T-cell (primary cell): ENCODE measurements around the gene INSC. TPM values are rescaled to one million over a fixed set of nuclear protein-coding genes. Genes with fewer than 3 reads are reported as not detected.

Experiments
- ATAC-seq, 4 experiments: fragments of 200-7000 bp in 3 of 4; fragments of 150-1000 bp in 1 of 4; cut with Tn5 transposase; replicated peaks in 1 of 4; 1 replicate in 3 of 4; 2 replicates in 1 of 4; pipeline ENCODE4 v1.10.0; 2021; ENCODE audit warnings: moderate library complexity in 3 of 4, mild to moderate bottlenecking in 2 of 4, moderate number of reproducible peaks in 1 of 4
- CTCF ChIA-PET, 2 donors: fragments of 300-600 bp; sonication (Branson Sonifier 250); formaldehyde crosslinking; loops; one replicate each; lab custom pipeline; 2022; ENCODE audit warnings: antibody characterized with exemption in 2 of 2; lab: Charles Lee
- POLR2A ChIA-PET, 2 donors: fragments of 300-600 bp; sonication (Branson Sonifier 250); formaldehyde crosslinking; loops; one replicate each; lab custom pipeline; 2022; ENCODE audit warnings: antibody characterized with exemption in 2 of 2; lab: Charles Lee
- DNase-seq, 35 experiments: peaks; one replicate each; pipeline versions ENCODE4 v3.0.0 to v3.0.0-alpha.2; 2013 to 2023
- H3K27ac ChIP-seq: one replicate; pipeline ENCODE4 v1.5.1; 2013; ENCODE audit warnings: low read length
- H3K27me3 ChIP-seq, 2 experiments: replicated peaks in 1 of 2; 1 replicate in 1 of 2; 2 replicates in 1 of 2; pipeline versions ENCODE4 v1.6.1 to v1.7.0; 2013; ENCODE audit warnings: low read length in 1 of 2, mixed read lengths in 1 of 2; ENCODE audit not compliant: control insufficient read depth in 2 of 2, insufficient read depth in 2 of 2; ENCODE audit errors: extremely low read depth in 1 of 2
- H3K36me3 ChIP-seq, 2 donors: 1 replicate in 1 of 2; 2 replicates in 1 of 2; pipeline versions ENCODE4 v1.6.1 to v1.7.0; 2013; ENCODE audit warnings: low read length in 1 of 2; ENCODE audit not compliant: control insufficient read depth in 2 of 2, insufficient read depth in 1 of 2; ENCODE audit errors: extremely low read depth in 1 of 2
- H3K4me1 ChIP-seq, 2 experiments: 1 replicate in 1 of 2; 2 replicates in 1 of 2; pipeline versions ENCODE4 v1.6.1 to v1.7.0; 2013; ENCODE audit warnings: low read length in 2 of 2, mixed read lengths in 1 of 2; ENCODE audit not compliant: insufficient read depth in 2 of 2, control insufficient read depth in 1 of 2; ENCODE audit errors: extremely low read depth in 1 of 2
- H3K4me3 ChIP-seq, 2 donors: 1 replicate in 1 of 2; 2 replicates in 1 of 2; pipeline versions ENCODE4 v1.5.1 to v1.7.0; 2013; ENCODE audit warnings: mild to moderate bottlenecking in 2 of 2, low read length in 1 of 2, moderate library complexity in 1 of 2; ENCODE audit not compliant: control insufficient read depth in 1 of 2; ENCODE audit errors: extremely low read depth in 1 of 2
- H3K9me3 ChIP-seq: 2 replicates; pipeline ENCODE4 v1.7.0; 2013
- H3K27ac Mint-ChIP-seq, 2 donors: one replicate each; pipeline ENCODE4 v1.8.0; 2020 to 2021; ENCODE audit warnings: mild to moderate bottlenecking in 2 of 2, mixed read lengths in 2 of 2
- H3K27me3 Mint-ChIP-seq, 2 donors: one replicate each; pipeline ENCODE4 v1.8.0; 2021 to 2022; ENCODE audit warnings: mixed read lengths in 2 of 2
- H3K36me3 Mint-ChIP-seq: one replicate; pipeline ENCODE4 v1.8.0; 2021; ENCODE audit warnings: mixed read lengths
- H3K4me1 Mint-ChIP-seq, 3 donors: one replicate each; pipeline ENCODE4 v1.8.0; 2020 to 2022; ENCODE audit warnings: mixed read lengths in 3 of 3, mild to moderate bottlenecking in 1 of 3
- H3K4me3 Mint-ChIP-seq, 3 donors: one replicate each; pipeline ENCODE4 v1.8.0; 2020 to 2022; ENCODE audit warnings: mild to moderate bottlenecking in 3 of 3, mixed read lengths in 3 of 3, moderate library complexity in 3 of 3
- H3K9me3 Mint-ChIP-seq, 3 donors: one replicate each; pipeline ENCODE4 v1.8.0; 2020 to 2022; ENCODE audit warnings: mixed read lengths in 3 of 3
- WGBS: methylation state at CpG from one replicate; pipeline ENCODE4 v1.1.5; 2013; ENCODE audit warnings: missing lambda C conversion rate; ENCODE audit not compliant: insufficient coverage; 5-methylcytosine and 5-hydroxymethylcytosine counted together
- total RNA-seq, 35 experiments: library from RNA in 6 of 35; stranded (reverse) in 6 of 35; fragments of 120-200 nt in 1 of 35; gene quantifications; one replicate each; pipeline versions ENCODE4 v1.2.1 to v1.2.4 and lab custom pipeline; 2013 to 2026

INSC gene
- total RNA-seq, 5 donors from 2014 or later (not counting 1 experiment from before 2014, with no cell fraction given): 0.44 to 0.53 TPM; not detected in 3

DNA sequence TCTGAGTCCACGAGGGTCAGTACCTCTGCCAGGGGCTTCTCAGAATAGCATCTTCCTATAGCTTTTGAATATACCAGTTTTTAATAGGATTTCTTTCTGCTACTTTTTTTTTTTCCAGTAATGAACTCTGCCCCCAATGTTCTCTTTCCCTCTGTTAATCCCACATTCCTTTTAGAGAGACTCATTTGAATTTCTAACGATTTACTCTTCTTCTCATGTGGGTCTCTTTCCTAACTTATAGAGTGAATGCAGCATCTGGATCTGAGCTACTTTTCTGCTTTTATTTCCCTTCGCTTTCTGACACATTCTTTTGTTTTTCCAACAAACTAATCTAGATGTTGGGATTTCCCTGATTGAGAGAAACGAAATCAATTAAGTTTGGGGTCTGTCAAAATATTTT, 71.4 kb downstream of the INSC start:
- ChIA-PET POLR2A (no interaction called here), CTCF (interaction anchor here (0.6 to 1.0 kb wide), 2 partner anchors 11 to 1139 kb away, joined by 4 to 5 read pairs; no protein-coding TSS in a partner anchor)
- no peak overlapping the region for H3K4me3 ChIP-seq
- no CpG with 5 or more reads among the region's 4 CpGs for WGBS
- no peaks in the 10 kb centered on the region for H3K4me1 ChIP-seq
- H3K27me3 Mint-ChIP-seq: peaks cover 4 to 9% of the 10 kb centered on the region in 2 donors
- H3K27me3 ChIP-seq: peaks cover 0 to 6% of the 10 kb centered on the region in 2 experiments
- no peak overlapping the region for H3K4me3 Mint-ChIP-seq
- no peak overlapping the region for H3K27ac ChIP-seq
- ATAC-seq (no peak), DNase-seq (no peak)
- no peaks in the 10 kb centered on the region for H3K4me1 Mint-ChIP-seq
- H3K9me3 ChIP-seq: no peaks in the 10 kb centered on the region
- no peaks in the 10 kb centered on the region for H3K36me3 Mint-ChIP-seq
- H3K27ac Mint-ChIP-seq: no peak overlapping the region
- H3K9me3 Mint-ChIP-seq: no peaks in the 10 kb centered on the region
- no peaks in the 10 kb centered on the region for H3K36me3 ChIP-seq

GRCh38 chr11:15189189-15189588, 74.5 kb downstream of the INSC start:
- Histone ChIP-seq H3K9me3 (no peaks in the 10 kb centered on the region), H3K4me3 (no peak overlapping the region), H3K27me3 (peaks cover 0 to 4% of the 10 kb centered on the region in 2 experiments), H3K27ac (no peak overlapping the region), H3K4me1 (no peaks in the 10 kb centered on the region), H3K36me3 (no peaks in the 10 kb centered on the region)
- H3K9me3 Mint-ChIP-seq: no peaks in the 10 kb centered on the region
- ChIA-PET CTCF (no interaction called here), POLR2A (no interaction called here)
- H3K36me3 Mint-ChIP-seq: no peaks in the 10 kb centered on the region
- peaks cover 7 to 13% of the 10 kb centered on the region in 2 donors for H3K27me3 Mint-ChIP-seq
- H3K4me3 Mint-ChIP-seq: no peak overlapping the region
- no peaks in the 10 kb centered on the region for H3K4me1 Mint-ChIP-seq
- no CpG with 5 or more reads among the region's 1 CpG for WGBS
- no peak overlapping the region for H3K27ac Mint-ChIP-seq
- DNase-seq (no peak), ATAC-seq (no peak)

DNA sequence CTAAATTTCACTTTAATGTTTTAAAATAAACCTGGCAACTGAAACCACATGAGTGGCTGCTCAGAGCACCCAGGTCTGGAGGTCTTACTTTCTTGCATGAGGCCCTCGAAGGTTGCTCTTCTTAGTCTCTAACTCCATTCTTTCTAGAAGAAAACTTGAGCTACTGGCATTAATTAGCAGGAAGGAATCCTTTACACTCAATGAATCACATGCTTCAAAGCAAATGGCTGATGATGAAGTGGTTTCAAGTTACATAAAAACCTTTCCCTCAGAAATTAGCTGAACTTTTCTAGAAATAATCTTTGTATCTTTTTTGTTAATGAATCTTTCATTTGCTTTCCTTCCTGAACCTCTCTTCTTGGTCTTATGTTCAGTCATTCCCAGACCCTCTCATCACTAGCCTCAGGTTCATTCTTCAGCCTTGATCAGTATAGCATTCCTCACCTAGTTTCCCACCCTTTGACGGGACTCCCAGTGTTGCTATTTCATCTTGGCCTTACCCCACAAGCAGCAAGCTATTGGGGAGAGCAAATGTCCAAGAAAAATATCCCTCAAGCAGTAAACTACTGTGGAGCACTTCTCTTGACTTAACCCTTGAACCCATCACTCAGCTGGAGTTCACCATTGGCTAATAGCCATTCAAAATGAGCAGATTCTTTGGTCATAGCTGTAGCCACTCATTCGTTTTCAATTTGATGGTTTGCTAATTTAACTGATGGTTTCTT, 75.1 kb downstream of the INSC start:
- H3K27ac Mint-ChIP-seq: no peak overlapping the region
- no peaks in the 10 kb centered on the region for H3K9me3 Mint-ChIP-seq
- POLR2A ChIA-PET: no interaction called here
- no peaks in the 10 kb centered on the region for H3K4me1 ChIP-seq
- no peak overlapping the region for H3K4me3 Mint-ChIP-seq
- H3K9me3 ChIP-seq: no peaks in the 10 kb centered on the region
- peaks cover 7 to 13% of the 10 kb centered on the region in 2 donors for H3K27me3 Mint-ChIP-seq
- CTCF ChIA-PET: interaction anchor here in 1 of 2 donors (0.9 kb wide), 1 partner anchor 12 kb away, joined by 3 read pairs; no protein-coding TSS in a partner anchor
- no peak overlapping the region for H3K27ac ChIP-seq
- WGBS: 100% methylated on average over 1 of the region's 3 CpGs
- DNase-seq: no peak
- no peak overlapping the region for H3K4me3 ChIP-seq
- H3K4me1 Mint-ChIP-seq: no peaks in the 10 kb centered on the region
- no peaks in the 10 kb centered on the region for H3K36me3 ChIP-seq
- no peaks in the 10 kb centered on the region for H3K36me3 Mint-ChIP-seq
- no peaks in the 10 kb centered on the region for H3K27me3 ChIP-seq
- ATAC-seq: no peak

- peaks cover 7 to 13% of the 10 kb centered on the region in 2 donors for H3K27me3 Mint-ChIP-seq
- no peak for ATAC-seq
- no peaks in the 10 kb centered on the region for H3K36me3 Mint-ChIP-seq
- no peak overlapping the region for H3K4me3 Mint-ChIP-seq
- ChIA-PET POLR2A (no interaction called here), CTCF (interaction anchor here in 1 of 2 donors (0.9 kb wide), 1 partner anchor 11 kb away, joined by 3 read pairs; no protein-coding TSS in a partner anchor)
- Histone ChIP-seq H3K36me3 (no peaks in the 10 kb centered on the region), H3K9me3 (no peaks in the 10 kb centered on the region), H3K27ac (no peak overlapping the region), H3K4me3 (no peak overlapping the region), H3K27me3 (no peaks in the 10 kb centered on the region), H3K4me1 (no peaks in the 10 kb centered on the region)
- H3K9me3 Mint-ChIP-seq: no peaks in the 10 kb centered on the region
- H3K4me1 Mint-ChIP-seq: no peaks in the 10 kb centered on the region
- no CpG with 5 or more reads among the region's 3 CpGs for WGBS
- no peak for DNase-seq
- no peak overlapping the region for H3K27ac Mint-ChIP-seq
These were observed 75.9 kb downstream of the INSC start for GRCh38 chr11:15190611-15191010.

- POLR2A ChIA-PET: no interaction called here
- ATAC-seq (no peak), DNase-seq (no peak)
- no peaks in the 10 kb centered on the region for H3K4me1 Mint-ChIP-seq
- no peak overlapping the region for H3K27ac ChIP-seq
- no peaks in the 10 kb centered on the region for H3K4me1 ChIP-seq
- no peaks in the 10 kb centered on the region for H3K9me3 Mint-ChIP-seq
- H3K4me3 ChIP-seq: no peak overlapping the region
- H3K36me3 ChIP-seq: no peaks in the 10 kb centered on the region
- H3K9me3 ChIP-seq: no peaks in the 10 kb centered on the region
- H3K36me3 Mint-ChIP-seq: no peaks in the 10 kb centered on the region
- no peaks in the 10 kb centered on the region for H3K27me3 ChIP-seq
- H3K27me3 Mint-ChIP-seq: peaks cover 7 to 13% of the 10 kb centered on the region in 2 donors
- no peak overlapping the region for H3K4me3 Mint-ChIP-seq
- no CpG with 5 or more reads among the region's 1 CpG for WGBS
- CTCF ChIA-PET: no interaction called here
- no peak overlapping the region for H3K27ac Mint-ChIP-seq
These were observed 77.4 kb downstream of the INSC start for GRCh38 chr11:15192005-15192556.

- H3K27ac Mint-ChIP-seq: no peak overlapping the region
- Histone ChIP-seq H3K4me1 (no peaks in the 10 kb centered on the region), H3K27me3 (no peaks in the 10 kb centered on the region), H3K9me3 (no peaks in the 10 kb centered on the region), H3K4me3 (no peak overlapping the region), H3K27ac (no peak overlapping the region), H3K36me3 (no peaks in the 10 kb centered on the region)
- no peak for DNase-seq
- no peaks in the 10 kb centered on the region for H3K36me3 Mint-ChIP-seq
- ChIA-PET POLR2A (no interaction called here), CTCF (no interaction called here)
- H3K27me3 Mint-ChIP-seq: peaks cover 6 to 16% of the 10 kb centered on the region in 2 donors
- no peaks in the 10 kb centered on the region for H3K9me3 Mint-ChIP-seq
- no peak overlapping the region for H3K4me3 Mint-ChIP-seq
- no peaks in the 10 kb centered on the region for H3K4me1 Mint-ChIP-seq
- no peak for ATAC-seq
- WGBS: 100% methylated on average over 1 of the region's 2 CpGs
These were observed 80.1 kb downstream of the INSC start for GRCh38 chr11:15194671-15195415.
